HepG2 (cell line): Measurements from ENCODE around the gene C2orf78. TPM values are rescaled to one million over a fixed set of nuclear protein-coding genes. Genes with fewer than 3 reads are reported as not detected.

Experiments used
- ARID3A ChIP-seq: IDR thresholded peaks from 2 replicates; pipeline ENCODE4 v1.6.1; 2012; ENCODE audit warnings: low read depth, low read length, improper control_type of control experiment
- ATAD3A ChIP-seq: sonication (generic); formaldehyde crosslinking; IDR thresholded peaks from 2 replicates; pipeline ENCODE4 v1.4.0; 2020; ENCODE audit warnings: missing genetic modification reagents
- BRD4 ChIP-seq: sonication (generic); formaldehyde crosslinking; IDR thresholded peaks from 2 replicates; pipeline ENCODE4 v1.4.0; 2020; ENCODE audit warnings: missing genetic modification reagents
- KLF15 ChIP-seq: sonication (generic); formaldehyde crosslinking; IDR thresholded peaks from 2 replicates; pipeline ENCODE4 v1.8.1; 2023; ENCODE audit warnings: borderline replicate concordance, mild to moderate bottlenecking, inconsistent platforms, missing genetic modification reagents, mixed read lengths
- REPIN1 ChIP-seq: sonication (generic); formaldehyde crosslinking; IDR thresholded peaks from 2 replicates; pipeline ENCODE4 v1.8.0; 2022; ENCODE audit warnings: missing genetic modification reagents, low read depth, mild to moderate bottlenecking, borderline replicate concordance
- SIN3B ChIP-seq: fragments of 150-350 bp; IDR thresholded peaks from 2 replicates; pipeline ENCODE4 v1.6.1; 2014; ENCODE audit warnings: low read length
- SUZ12 ChIP-seq: fragments of 150-350 bp; IDR thresholded peaks from 2 replicates; pipeline ENCODE4 v1.6.1; 2014; ENCODE audit warnings: low read depth, low read length
- SYNCRIP ChIP-seq: fragments of 200-400 bp; formaldehyde crosslinking; IDR thresholded peaks from 2 replicates; pipeline ENCODE4 v1.6.1; 2018; ENCODE audit warnings: mild to moderate bottlenecking, low read depth, low read length; ENCODE audit not compliant: insufficient read depth
- TBX2 ChIP-seq: sonication (generic); formaldehyde crosslinking; IDR thresholded peaks from 2 replicates; pipeline ENCODE4 v1.5.0; 2020; ENCODE audit warnings: missing genetic modification reagents, mild to moderate bottlenecking, borderline replicate concordance
- TCF7 ChIP-seq: sonication (generic); IDR thresholded peaks from 2 replicates; pipeline ENCODE4 v1.6.1; 2016; ENCODE audit warnings: antibody characterized with exemption, low read depth
- TMF1 ChIP-seq: sonication (generic); formaldehyde crosslinking; IDR thresholded peaks from 2 replicates; pipeline ENCODE4 v1.8.1; 2022; ENCODE audit warnings: low read depth, missing genetic modification reagents
- ZC3H13 ChIP-seq: sonication (generic); formaldehyde crosslinking; IDR thresholded peaks from 2 replicates; pipeline ENCODE4 v1.8.1; 2023; ENCODE audit warnings: mild to moderate bottlenecking, missing genetic modification reagents, moderate library complexity
- ZNF3 ChIP-seq: IDR thresholded peaks from 2 replicates; pipeline ENCODE4 v1.7.0; 2017; ENCODE audit warnings: inconsistent platforms
- ZNF317 ChIP-seq: sonication (generic); formaldehyde crosslinking; IDR thresholded peaks from 2 replicates; pipeline ENCODE4 v1.5.0; 2020; ENCODE audit warnings: mild to moderate bottlenecking, missing genetic modification reagents
- ZNF556 ChIP-seq: sonication (generic); formaldehyde crosslinking; IDR thresholded peaks from 2 replicates; pipeline ENCODE4 v1.4.0; 2020; ENCODE audit warnings: mild to moderate bottlenecking, missing genetic modification reagents, borderline replicate concordance
- ZNF563 ChIP-seq: sonication (generic); formaldehyde crosslinking; IDR thresholded peaks from 2 replicates; pipeline ENCODE4 v1.8.0; 2022; ENCODE audit warnings: mild to moderate bottlenecking, moderate library complexity, missing genetic modification reagents
- ZNF609 ChIP-seq: sonication (generic); formaldehyde crosslinking; IDR thresholded peaks from 2 replicates; pipeline ENCODE4 v1.4.0; 2020; ENCODE audit warnings: mild to moderate bottlenecking, missing genetic modification reagents, borderline replicate concordance
- ZNF792 ChIP-seq: IDR thresholded peaks from 2 replicates; pipeline ENCODE4 v1.6.1; 2016
- polyA plus RNA-seq, 8 experiments: library from polyadenylated mRNA; depleted of rRNA in 3 of 8; stranded (reverse) in 7 of 8; unstranded in 1 of 8; fragments of >200 nt; fragmentation: Illumina TruSeq in 4 of 8; extraction: Trizol in 4 of 8; gene quantifications; 2 replicates each; pipeline versions ENCODE4 v1.2.1 to v1.2.3, GENCODE V29; 2011 to 2016; ENCODE audit warnings: low read depth in 4 of 8, missing spikeins in 1 of 8, mixed read lengths in 1 of 8; ENCODE audit not compliant: insufficient read depth in 1 of 8
- total RNA-seq, 5 experiments: library from RNA; depleted of rRNA; stranded (reverse); fragments of >200 nt; fragmentation: Illumina TruSeq; extraction: Trizol; gene quantifications; 2 replicates each; pipeline ENCODE4 v1.2.3, GENCODE V29; 2016; ENCODE audit warnings: low read depth in 1 of 5
- TF ChIP-seq, protein P1 (sequence below): sonication (generic); formaldehyde crosslinking; IDR thresholded peaks from 2 replicates; pipeline ENCODE4 v1.4.0; 2020; ENCODE audit warnings: missing genetic modification reagents, borderline replicate concordance

Gene C2orf78
- total and polyA plus RNA-seq, 2 of the 13 experiments (the other 11 are each of a cell fraction or from before 2014, with no cell fraction given): not detected

GRCh38 chr2:73779467-73780236 lies 4.3 kb upstream of the C2orf78 start, which contains the start of gene DUSP11 (continued):
- TF ChIP-seq TMF1 (CRISPR knock-in tag): no peak
- TF ChIP-seq, protein P1, sequence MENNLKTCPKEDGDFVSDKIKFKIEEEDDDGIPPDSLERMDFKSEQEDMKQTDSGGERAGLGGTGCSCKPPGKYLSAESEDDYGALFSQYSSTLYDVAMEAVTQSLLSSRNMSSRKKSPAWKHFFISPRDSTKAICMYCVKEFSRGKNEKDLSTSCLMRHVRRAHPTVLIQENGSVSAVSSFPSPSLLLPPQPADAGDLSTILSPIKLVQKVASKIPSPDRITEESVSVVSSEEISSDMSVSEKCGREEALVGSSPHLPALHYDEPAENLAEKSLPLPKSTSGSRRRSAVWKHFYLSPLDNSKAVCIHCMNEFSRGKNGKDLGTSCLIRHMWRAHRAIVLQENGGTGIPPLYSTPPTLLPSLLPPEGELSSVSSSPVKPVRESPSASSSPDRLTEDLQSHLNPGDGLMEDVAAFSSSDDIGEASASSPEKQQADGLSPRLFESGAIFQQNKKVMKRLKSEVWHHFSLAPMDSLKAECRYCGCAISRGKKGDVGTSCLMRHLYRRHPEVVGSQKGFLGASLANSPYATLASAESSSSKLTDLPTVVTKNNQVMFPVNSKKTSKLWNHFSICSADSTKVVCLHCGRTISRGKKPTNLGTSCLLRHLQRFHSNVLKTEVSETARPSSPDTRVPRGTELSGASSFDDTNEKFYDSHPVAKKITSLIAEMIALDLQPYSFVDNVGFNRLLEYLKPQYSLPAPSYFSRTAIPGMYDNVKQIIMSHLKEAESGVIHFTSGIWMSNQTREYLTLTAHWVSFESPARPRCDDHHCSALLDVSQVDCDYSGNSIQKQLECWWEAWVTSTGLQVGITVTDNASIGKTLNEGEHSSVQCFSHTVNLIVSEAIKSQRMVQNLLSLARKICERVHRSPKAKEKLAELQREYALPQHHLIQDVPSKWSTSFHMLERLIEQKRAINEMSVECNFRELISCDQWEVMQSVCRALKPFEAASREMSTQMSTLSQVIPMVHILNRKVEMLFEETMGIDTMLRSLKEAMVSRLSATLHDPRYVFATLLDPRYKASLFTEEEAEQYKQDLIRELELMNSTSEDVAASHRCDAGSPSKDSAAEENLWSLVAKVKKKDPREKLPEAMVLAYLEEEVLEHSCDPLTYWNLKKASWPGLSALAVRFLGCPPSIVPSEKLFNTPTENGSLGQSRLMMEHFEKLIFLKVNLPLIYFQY (CRISPR knock-in tag): peak; percentile 58; the same call in 1 of the 2 replicates
- no peak for TF ChIP-seq ZNF3
- TF ChIP-seq SUZ12: no peak
- TF ChIP-seq ZC3H13 (CRISPR knock-in tag): no peak
- peak; percentile 80; the same call in 1 of the 2 replicates for TF ChIP-seq ZNF317 (CRISPR knock-in tag)
- TF ChIP-seq SIN3B: 0 out of 2 replicates have a peak, but pooled peaks have one; percentile 35
- no peak for TF ChIP-seq ZNF563 (CRISPR knock-in tag)
- TF ChIP-seq TCF7: no peak
- peak; percentile 96 for TF ChIP-seq REPIN1
- TF ChIP-seq TBX2 (CRISPR knock-in tag): no peak
- TF ChIP-seq ARID3A: 0 out of 2 replicates have a peak, but pooled peaks have one; percentile 36
- no peak for TF ChIP-seq ZNF792 (CRISPR knock-in tag)
- no peak for TF ChIP-seq SYNCRIP
- peak; percentile 3; the same call in 1 of the 2 replicates for TF ChIP-seq ZNF609
- peak; percentile 56; the same call in 1 of the 2 replicates for TF ChIP-seq ZNF556 (CRISPR knock-in tag)
- TF ChIP-seq BRD4 (CRISPR knock-in tag): 0 out of 2 replicates have a peak, but pooled peaks have one; percentile 67
- no peak for TF ChIP-seq KLF15
- TF ChIP-seq ATAD3A (CRISPR knock-in tag): no peak
